Glomerular visceral epithelial cell (primary cell): ENCODE results near the gene JUNB.

ENCODE experiments used
- DNase-seq: peaks from one replicate; pipeline ENCODE4 v3.0.0-alpha.2; 2016; ENCODE audit errors: extremely low spot score

Gene JUNB

GRCh38 chr19:12774588-12775555, 16.4 kb upstream of the JUNB start, which contains the start of gene HOOK2:
TSS of gene HOOK2 (minus strand) at chr19:12775552. CDS start at chr19:12775449, 103 bp downstream.
- DNase-seq = no peak

GRCh38 chr19:12777217-12778016, 13.9 kb upstream of the JUNB start:
- DNase-seq = peak; percentile 82

- peak; percentile 78 for DNase-seq
Observed at GRCh38 chr19:12778017-12778904, 13.0 kb upstream of the JUNB start.

- DNase-seq = no peak
Observed at GRCh38 chr19:12778905-12779161, 12.5 kb upstream of the JUNB start.

- peak; percentile 83 for DNase-seq
Observed at GRCh38 chr19:12779162-12779993, 11.9 kb upstream of the JUNB start.

- DNase-seq = no peak
Observed at GRCh38 chr19:12782174-12782423, 9.2 kb upstream of the JUNB start.

GRCh38 chr19:12782424-12783290, 8.6 kb upstream of the JUNB start:
- DNase-seq = peak; percentile 82

- DNase-seq = peak; percentile 38
Observed at GRCh38 chr19:12783291-12783848, 7.9 kb upstream of the JUNB start.

GRCh38 chr19:12783849-12784393, 7.4 kb upstream of the JUNB start:
- peak; percentile 70 for DNase-seq

- peak; percentile 21 for DNase-seq
Observed at GRCh38 chr19:12784394-12784870, 6.9 kb upstream of the JUNB start.

GRCh38 chr19:12784871-12785430, 6.3 kb upstream of the JUNB start:
- no peak for DNase-seq

- no peak for DNase-seq
Observed at GRCh38 chr19:12785431-12786031, 5.8 kb upstream of the JUNB start.

- peak; percentile 28 for DNase-seq
Observed at GRCh38 chr19:12786141-12786870, 5.0 kb upstream of the JUNB start.

GRCh38 chr19:12786952-12787351, 4.3 kb upstream of the JUNB start:
- DNase-seq = no peak

GRCh38 chr19:12787458-12787857, 3.8 kb upstream of the JUNB start:
- no peak for DNase-seq

- no peak for DNase-seq
Observed at GRCh38 chr19:12788042-12788681, 3.1 kb upstream of the JUNB start.

GRCh38 chr19:12788682-12789097, 2.6 kb upstream of the JUNB start:
- peak; percentile 89 for DNase-seq
